IMR-90 (cell line): Measurements from ENCODE around the gene SDCCAG8. TPM values are rescaled to one million over a fixed set of nuclear protein-coding genes. Genes with fewer than 3 reads are reported as not detected.

Experiments
- ATAC-seq: fragments of 200-7000 bp; cut with Tn5 transposase; 2 replicates; pipeline ENCODE4 v1.9.1; 2020; ENCODE audit warnings: low read depth, mild to moderate bottlenecking, moderate library complexity
- BruUV-seq: library from RNA; stranded (reverse); fragments of 400-500 nt; replicated peaks from 2 replicates; lab custom pipeline; 2021; lab: Mats Ljungman, UMichigan
- CTCF ChIA-PET: fragments of 300-600 bp; formaldehyde crosslinking; extraction: SDS; loops from one replicate; lab custom pipeline; 2021; ENCODE audit warnings: antibody characterized with exemption; lab: Yijun Ruan, JAX
- POLR2A ChIA-PET: fragments of 300-600 bp; sonication (Branson Sonifier 250); formaldehyde crosslinking; loops from one replicate; lab custom pipeline; 2022; ENCODE audit warnings: antibody characterized with exemption; ENCODE audit not compliant: unreplicated experiment; lab: Charles Lee
- DNase-seq: peaks from one replicate; pipeline ENCODE4 v3.0.0; 2013
- H2AFZ ChIP-seq: replicated peaks from 2 replicates; pipeline ENCODE3; 2013; ENCODE audit warnings: low read length, mild to moderate bottlenecking; ENCODE audit not compliant: poor library complexity
- H2AK5ac ChIP-seq: 2 replicates; pipeline ENCODE4 v1.6.1; 2013; ENCODE audit warnings: low read depth, low read length, inconsistent platforms
- H2AK9ac ChIP-seq: replicated peaks from 2 replicates; pipeline ENCODE3; 2013; ENCODE audit warnings: mild to moderate bottlenecking, low read depth, low read length, moderate library complexity; ENCODE audit not compliant: poor library complexity
- H2BK120ac ChIP-seq: 2 replicates; pipeline ENCODE4 v1.6.1; 2013; ENCODE audit warnings: low read depth, low read length, inconsistent platforms
- H2BK15ac ChIP-seq: 3 replicates; pipeline ENCODE4 v1.6.1; 2013; ENCODE audit warnings: low read depth, low read length, inconsistent platforms
- H2BK20ac ChIP-seq: 2 replicates; pipeline ENCODE4 v1.6.1; 2013; ENCODE audit warnings: low read depth, mild to moderate bottlenecking, inconsistent platforms, low read length, moderate library complexity
- H2BK5ac ChIP-seq: 2 replicates; pipeline ENCODE4 v1.6.1; 2013; ENCODE audit warnings: mild to moderate bottlenecking, low read depth, low read length, inconsistent platforms; ENCODE audit not compliant: poor library complexity, severe bottlenecking
- H3K14ac ChIP-seq: replicated peaks from 2 replicates; pipeline ENCODE4 v1.6.1; 2013; ENCODE audit warnings: low read depth, low read length, inconsistent platforms
- H3K18ac ChIP-seq: 2 replicates; pipeline ENCODE4 v1.6.1; 2013; ENCODE audit warnings: low read depth, low read length, control low read depth
- H3K23ac ChIP-seq: 2 replicates; pipeline ENCODE4 v1.6.1; 2013; ENCODE audit warnings: low read depth, low read length, inconsistent platforms
- H3K27ac ChIP-seq: 2 replicates; pipeline ENCODE4 v1.5.1; 2013; ENCODE audit warnings: mild to moderate bottlenecking, control low read depth, low read length; ENCODE audit not compliant: insufficient read depth
- H3K27me3 ChIP-seq: 2 replicates; pipeline ENCODE4 v1.6.1; 2013; ENCODE audit warnings: low read length; ENCODE audit not compliant: control insufficient read depth, insufficient read depth
- H3K36me3 ChIP-seq: 2 replicates; pipeline ENCODE4 v1.6.1; 2013; ENCODE audit warnings: low read length, mixed read lengths; ENCODE audit not compliant: control insufficient read depth, insufficient read depth
- H3K4ac ChIP-seq: 2 replicates; pipeline ENCODE4 v1.6.1; 2013; ENCODE audit warnings: low read depth, low read length, inconsistent platforms
- H3K4me1 ChIP-seq: 2 replicates; pipeline ENCODE4 v1.6.1; 2013; ENCODE audit warnings: low read length, mixed read lengths; ENCODE audit not compliant: control insufficient read depth, insufficient read depth
- H3K4me2 ChIP-seq: 2 replicates; pipeline ENCODE4 v1.6.1; 2013; ENCODE audit warnings: low read depth, mild to moderate bottlenecking, control low read depth, low read length, moderate library complexity
- H3K4me3 ChIP-seq: 2 replicates; pipeline ENCODE4 v1.5.1; 2013; ENCODE audit warnings: low read depth, mild to moderate bottlenecking, control low read depth, low read length, moderate library complexity; ENCODE audit not compliant: insufficient read depth
- H3K56ac ChIP-seq: 2 replicates; pipeline ENCODE4 v1.6.1; 2013; ENCODE audit warnings: low read length, inconsistent platforms; ENCODE audit not compliant: insufficient read depth; ENCODE audit errors: extremely low read depth
- H3K79me1 ChIP-seq, 2 experiments: 2 replicates each; pipeline ENCODE4 v1.6.1; 2013; ENCODE audit warnings: low read length in 2 of 2, inconsistent platforms in 1 of 2, low read depth in 1 of 2
- H3K9ac ChIP-seq: 2 replicates; pipeline ENCODE4 v1.6.1; 2013; ENCODE audit warnings: low read depth, low read length, control low read depth
- H3K9me1 ChIP-seq: 2 replicates; pipeline ENCODE4 v1.6.1; 2013; ENCODE audit warnings: low read length, inconsistent platforms; ENCODE audit not compliant: insufficient read depth
- H3K9me3 ChIP-seq: 2 replicates; pipeline ENCODE4 v1.6.1; 2013; ENCODE audit warnings: low read length; ENCODE audit not compliant: control insufficient read depth, insufficient read depth
- H4K20me1 ChIP-seq: 2 replicates; pipeline ENCODE4 v1.6.1; 2013; ENCODE audit warnings: low read length, inconsistent platforms; ENCODE audit not compliant: insufficient read depth
- H4K5ac ChIP-seq: 2 replicates; pipeline ENCODE4 v1.6.1; 2013; ENCODE audit warnings: mild to moderate bottlenecking, low read depth, low read length, control low read depth
- H4K8ac ChIP-seq, 2 experiments: 2 replicates each; pipeline ENCODE4 v1.6.1; 2013; ENCODE audit warnings: low read depth in 2 of 2, low read length in 2 of 2, control low read depth in 1 of 2, inconsistent platforms in 1 of 2
- H4K91ac ChIP-seq: 2 replicates; pipeline ENCODE4 v1.6.1; 2013; ENCODE audit warnings: low read depth, low read length, inconsistent platforms; ENCODE audit not compliant: insufficient read depth
- BHLHE40 ChIP-seq: fragments of 150-350 bp; IDR thresholded peaks from 2 replicates; pipeline ENCODE4 v1.6.1; 2016; ENCODE audit warnings: mild to moderate bottlenecking, low read depth, low read length
- CEBPB ChIP-seq: IDR thresholded peaks from 2 replicates; pipeline ENCODE4 v1.6.1; 2012; ENCODE audit warnings: low read depth, low read length, improper control_type of control experiment
- CHD1 ChIP-seq: IDR thresholded peaks from 2 replicates; pipeline ENCODE4 v1.6.1; 2012; ENCODE audit warnings: low read depth, low read length, improper control_type of control experiment
- CTCF ChIP-seq: conservative IDR thresholded peaks from 2 replicates; pipeline ENCODE4 v1.5.1; 2012; ENCODE audit warnings: mild to moderate bottlenecking, low read depth, low read length, improper control_type of control experiment
- ELK1 ChIP-seq: fragments of 150-350 bp; IDR thresholded peaks from 2 replicates; pipeline ENCODE4 v1.6.1; 2016; ENCODE audit warnings: low read depth, mild to moderate bottlenecking, low read length, moderate library complexity, borderline replicate concordance
- FOS ChIP-seq: fragments of 150-350 bp; IDR thresholded peaks from 2 replicates; pipeline ENCODE4 v1.6.1; 2016; ENCODE audit warnings: low read depth, low read length
- MAFK ChIP-seq: IDR thresholded peaks from 2 replicates; pipeline ENCODE4 v1.6.1; 2012; ENCODE audit warnings: low read depth, low read length, improper control_type of control experiment
- MAZ ChIP-seq: IDR thresholded peaks from 2 replicates; pipeline ENCODE4 v1.6.1; 2012; ENCODE audit warnings: low read depth, mild to moderate bottlenecking, low read length, improper control_type of control experiment, moderate library complexity, borderline replicate concordance
- MXI1 ChIP-seq: IDR thresholded peaks from 2 replicates; pipeline ENCODE4 v1.6.1; 2012; ENCODE audit warnings: low read depth, mild to moderate bottlenecking, low read length, moderate library complexity, borderline replicate concordance
- NFE2L2 ChIP-seq: fragments of 150-350 bp; IDR thresholded peaks from 2 replicates; pipeline ENCODE4 v1.6.1; 2016; ENCODE audit warnings: low read depth, mild to moderate bottlenecking, low read length
- POLR2A ChIP-seq: IDR thresholded peaks from 2 replicates; pipeline ENCODE4 v1.6.1; 2012; ENCODE audit warnings: mild to moderate bottlenecking, low read depth, low read length
- RAD21 ChIP-seq: IDR thresholded peaks from 2 replicates; pipeline ENCODE4 v1.6.1; 2012; ENCODE audit warnings: low read length, improper control_type of control experiment
- RCOR1 ChIP-seq: IDR thresholded peaks from 2 replicates; pipeline ENCODE4 v1.6.1; 2012; ENCODE audit warnings: mild to moderate bottlenecking, low read length, improper control_type of control experiment; ENCODE audit not compliant: insufficient replicate concordance
- RFX5 ChIP-seq: IDR thresholded peaks from 2 replicates; pipeline ENCODE4 v1.8.0; 2012; ENCODE audit warnings: low read depth, mild to moderate bottlenecking, low read length, moderate library complexity
- SMC3 ChIP-seq: fragments of 150-350 bp; IDR thresholded peaks from 2 replicates; pipeline ENCODE4 v1.6.1; 2016; ENCODE audit warnings: low read depth, mild to moderate bottlenecking, antibody characterized with exemption, low read length, moderate library complexity
- WGBS, 2 experiments: methylation state at CpG; one replicate each; pipeline versions ENCODE4 v1.1.5 to v1.1.7; 2013; ENCODE audit warnings: missing lambda C conversion rate in 2 of 2; ENCODE audit not compliant: insufficient read length in 1 of 2; ENCODE audit errors: extremely low coverage in 2 of 2; 5-methylcytosine and 5-hydroxymethylcytosine counted together
- dilution Hi-C: fragments of 300-500 bp; cut with HindIII; formaldehyde crosslinking; loops from one replicate; pipeline ENCODE4 v1.14.3; 2018; ENCODE audit warnings: low sequenced_read_pairs; ENCODE audit not compliant: unreplicated experiment
- in situ Hi-C: fragments of 300-500 bp; cut with MboI; formaldehyde crosslinking; loops from 3 replicates; pipeline ENCODE4 v1.14.3; 2019; ENCODE audit warnings: low sequenced_read_pairs, inconsistent platforms, mixed read lengths
- intact Hi-C: fragments of 100-400 bp; cut with micrococcal nuclease; formaldehyde crosslinking; loops from 2 replicates; pipeline ENCODE4 v1.10.0; 2022
- polyA plus RNA-seq, 3 experiments: library from polyadenylated mRNA; depleted of rRNA; stranded (reverse); fragments of >200 nt; gene quantifications; 2 replicates each; pipeline ENCODE4 v1.2.3, GENCODE V29; 2012; ENCODE audit warnings: low replicate concordance in 1 of 3
- total RNA-seq: library from RNA; depleted of rRNA; stranded (reverse); fragments of >200 nt; gene quantifications from 2 replicates; pipeline ENCODE4 v1.2.3, GENCODE V29; 2012
- TF ChIP-seq, protein P1 (sequence below): fragments of 150-350 bp; IDR thresholded peaks from 2 replicates; pipeline ENCODE4 v1.6.1; 2017; ENCODE audit warnings: mild to moderate bottlenecking, antibody characterized with exemption, low read length, low read depth

The SDCCAG8 gene
- total and polyA plus RNA-seq, 2 of the 4 experiments (the other 2 are of a cell fraction), result 25.2 to 46.8 TPM

- Histone ChIP-seq H3K18ac (no peak overlapping the region), H3K23ac (no peak overlapping the region), H2BK15ac (no peak overlapping the region), H2AK9ac (no peak overlapping the region), H3K9ac (no peak overlapping the region), H2BK20ac (no peak overlapping the region), H3K9me1 (no peaks in the 10 kb centered on the region; the same call in 1 of the 2 replicates), H4K91ac (no peak overlapping the region), H2AFZ (no peak overlapping the region), H3K27ac (no peak overlapping the region), H3K56ac (no peak overlapping the region), H2AK5ac (no peak overlapping the region), H2BK5ac (no peak overlapping the region), H3K36me3 (peaks cover 2% of the 10 kb centered on the region), H3K4ac (no peak overlapping the region), H3K4me3 (no peak overlapping the region), H3K9me3 (no peaks in the 10 kb centered on the region), H4K8ac (no peak overlapping the region), H3K79me1 (peaks cover 0 to 4% of the 10 kb centered on the region in 2 experiments; a peak in 2 of 4 replicates), H3K4me2 (no peak overlapping the region), H4K20me1 (no peaks in the 10 kb centered on the region), H2BK120ac (no peak overlapping the region), H3K4me1 (no peaks in the 10 kb centered on the region), H3K14ac (no peak overlapping the region), H3K27me3 (no peaks in the 10 kb centered on the region), H4K5ac (no peak overlapping the region)
- ATAC-seq (no peak), DNase-seq (no peak)
- intact Hi-C loops (no loop called here), dilution Hi-C loops (no loop called here), in situ Hi-C loops (loop anchor here (25.0 kb wide), 2 partner anchors 839 to 1689 kb away; no protein-coding TSS in a partner anchor)
- BruUV-seq, result no TSS peak
- WGBS, 2 experiments, result no CpG with 5 or more reads among the region's 2 CpGs
- ChIA-PET CTCF (no interaction called here), POLR2A (no interaction called here)
- TF ChIP-seq RFX5 (no peak), NFE2L2 (no peak), RCOR1 (no peak), SMC3 (no peak), FOS (no peak), CHD1 (no peak), CTCF (no peak), MAFK (no peak), MXI1 (no peak), RAD21 (no peak), CEBPB (no peak), ELK1 (no peak), BHLHE40 (no peak), POLR2A (no peak), MAZ (no peak)
- TF ChIP-seq, protein P1, sequence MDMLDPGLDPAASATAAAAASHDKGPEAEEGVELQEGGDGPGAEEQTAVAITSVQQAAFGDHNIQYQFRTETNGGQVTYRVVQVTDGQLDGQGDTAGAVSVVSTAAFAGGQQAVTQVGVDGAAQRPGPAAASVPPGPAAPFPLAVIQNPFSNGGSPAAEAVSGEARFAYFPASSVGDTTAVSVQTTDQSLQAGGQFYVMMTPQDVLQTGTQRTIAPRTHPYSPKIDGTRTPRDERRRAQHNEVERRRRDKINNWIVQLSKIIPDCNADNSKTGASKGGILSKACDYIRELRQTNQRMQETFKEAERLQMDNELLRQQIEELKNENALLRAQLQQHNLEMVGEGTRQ, result no peak
These were observed 45.2 kb downstream of the SDCCAG8 start for GRCh38 chr1:243301059-243301458.
